Skin epidermis (tissue), 12 donors: Measurements from ENCODE around the gene SCUBE2.
A peak's percentile ranks its signal among the peaks of the same experiment; 100 is the strongest.
"Not testable (repeated sequence)": the region's sequence is repeated elsewhere in the genome, so short reads cannot be mapped to it uniquely, and the experiment has no call there.

Experiments
- H3K27ac ChIP-seq, 21 experiments: fragments of 200-600 bp; sonication (generic) in 11 of 21; one replicate each; pipeline ENCODE4 v1.5.0; 2020; ENCODE audit warnings: mild to moderate bottlenecking in 3 of 21, inconsistent platforms in 2 of 21, moderate library complexity in 2 of 21
- H3K4me3 ChIP-seq, 7 experiments: fragments of 200-600 bp; sonication (generic) in 2 of 7; one replicate each; pipeline ENCODE4 v1.5.0; 2020; ENCODE audit warnings: inconsistent platforms in 2 of 7, mild to moderate bottlenecking in 2 of 7, moderate library complexity in 1 of 7

SCUBE2 gene

DNA sequence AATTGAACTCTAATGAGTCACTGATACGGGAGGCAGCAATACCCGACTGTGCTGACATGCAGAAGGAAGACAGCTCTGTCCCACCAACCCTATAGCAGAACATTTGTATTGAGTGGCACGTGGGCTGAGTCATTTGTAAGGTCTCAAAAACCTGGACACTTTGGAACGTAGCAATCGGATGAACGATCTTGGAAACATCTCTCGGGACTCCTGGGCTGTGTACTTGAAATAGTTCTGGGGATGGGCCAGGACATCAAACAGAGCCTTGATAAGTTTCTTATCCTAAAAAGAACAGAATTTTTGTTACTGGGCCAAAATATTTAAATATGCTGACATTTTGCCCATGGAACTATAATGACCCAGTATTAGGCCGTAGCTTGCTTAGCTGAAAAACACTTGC, 70.5 kb downstream of the SCUBE2 start:
- Histone ChIP-seq H3K27ac (no peak overlapping the region), H3K4me3 (no peak overlapping the region)

DNA sequence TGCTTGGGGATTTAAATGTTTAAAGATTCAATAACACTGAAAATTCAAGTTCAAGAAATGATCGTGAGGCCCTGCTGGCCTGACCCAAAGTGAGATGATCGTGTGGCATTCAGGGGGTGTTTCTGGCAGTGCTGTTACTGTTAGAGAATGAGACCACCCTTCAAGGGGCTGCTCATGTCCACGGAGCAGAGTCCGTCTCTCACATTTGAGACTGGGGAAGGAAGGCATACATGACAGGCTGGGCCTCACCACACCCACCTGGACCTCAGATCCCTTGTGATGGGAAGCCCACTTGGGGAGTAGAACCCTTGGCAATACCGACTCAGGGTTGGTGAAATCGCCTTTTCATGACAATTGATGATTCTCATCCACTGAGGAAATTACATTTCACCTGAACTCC, 71.5 kb downstream of the SCUBE2 start:
- no peak overlapping the region for H3K4me3 ChIP-seq
- H3K27ac ChIP-seq, result no peak overlapping the region

DNA sequence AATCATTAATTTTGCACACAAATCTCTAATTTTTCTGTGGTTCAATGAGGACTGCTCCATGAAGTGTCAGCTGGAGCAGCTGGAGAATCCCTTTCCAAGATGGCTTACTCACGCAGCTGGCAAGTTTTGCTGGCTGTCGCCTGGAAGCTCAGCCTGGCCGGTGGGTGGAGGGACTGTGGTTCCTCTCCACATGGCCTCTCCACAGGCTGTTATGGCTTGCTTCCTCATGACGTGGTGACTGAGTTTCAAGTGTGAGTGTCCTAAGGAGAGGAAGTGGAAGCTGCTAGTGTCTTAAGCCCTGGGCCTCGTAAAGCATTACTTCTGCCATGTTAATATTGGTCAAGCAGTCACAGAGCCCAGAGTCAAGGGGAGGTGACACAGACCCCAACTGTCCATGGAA, 73.6 kb downstream of the SCUBE2 start:
- H3K27ac ChIP-seq, result peak overlapping the region in 2 of 21 experiments; percentile 9 to 21
- no peak overlapping the region for H3K4me3 ChIP-seq

DNA sequence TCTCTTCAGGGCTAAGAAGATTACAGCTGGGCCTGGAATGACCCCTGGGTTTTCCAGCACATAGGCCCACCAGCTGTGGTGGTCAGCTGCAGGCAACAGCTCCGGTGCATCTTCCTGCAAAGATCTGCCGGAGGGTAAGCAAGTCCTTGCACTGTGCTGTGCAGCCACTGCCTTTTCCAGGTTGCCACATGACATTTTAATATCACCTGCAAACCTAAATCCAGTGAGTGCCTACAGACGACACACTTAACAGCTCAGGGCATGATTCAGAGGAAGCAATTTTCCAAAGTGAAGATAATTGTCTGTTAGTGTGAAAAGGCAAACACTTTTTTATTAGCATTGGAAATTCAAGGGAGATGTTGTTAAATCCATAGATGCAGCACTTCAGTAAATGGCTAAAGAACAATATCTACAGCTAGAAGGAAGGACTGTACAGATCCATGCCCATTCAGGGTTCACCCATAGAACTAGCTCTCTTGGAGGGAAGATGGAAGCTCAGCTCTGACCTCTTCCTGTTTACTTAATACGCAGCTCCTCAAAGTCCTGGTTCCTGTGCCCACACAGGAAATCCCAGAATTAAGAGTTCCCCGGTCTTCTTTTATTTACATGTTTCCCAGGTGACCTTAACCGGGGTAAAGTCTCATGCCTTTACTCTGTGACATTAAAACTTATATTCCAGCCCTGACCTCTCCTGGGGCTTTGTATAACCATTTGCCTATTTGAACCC, 74.3 kb downstream of the SCUBE2 start:
- H3K4me3 ChIP-seq, result no peak overlapping the region
- H3K27ac ChIP-seq, result peak overlapping the region in 2 of 21 experiments; percentile 9 to 21

GRCh38 chr11:9015677-9016076, 75.7 kb downstream of the SCUBE2 start:
- no peak overlapping the region for H3K27ac ChIP-seq
- no peak overlapping the region for H3K4me3 ChIP-seq

DNA sequence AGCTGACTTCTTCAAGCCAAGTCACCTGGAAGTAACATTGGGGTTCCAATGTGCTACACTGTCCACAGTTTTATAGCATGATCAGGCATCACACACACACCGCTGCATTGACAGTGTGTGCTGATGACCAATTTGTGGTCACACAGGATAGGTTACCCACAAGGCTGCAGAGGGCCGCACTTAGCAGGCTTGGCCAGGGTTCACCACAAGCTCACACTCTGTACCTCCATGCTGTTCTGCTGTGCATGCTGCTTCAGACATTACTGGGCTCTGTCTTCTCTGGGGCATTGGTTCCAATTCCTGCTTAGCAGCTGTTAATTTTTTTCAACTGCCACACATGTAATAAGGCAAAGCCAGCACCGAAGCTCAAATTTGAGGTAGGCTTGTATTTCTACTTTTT, 76.6 kb downstream of the SCUBE2 start:
- no peak overlapping the region for H3K27ac ChIP-seq
- no peak overlapping the region for H3K4me3 ChIP-seq

GRCh38 chr11:9013373-9013772, 78.0 kb downstream of the SCUBE2 start:
- no peak overlapping the region for H3K27ac ChIP-seq
- no peak overlapping the region for H3K4me3 ChIP-seq

GRCh38 chr11:9009538-9009937, 81.9 kb downstream of the SCUBE2 start:
- H3K27ac ChIP-seq, result not testable (repeated sequence)

DNA sequence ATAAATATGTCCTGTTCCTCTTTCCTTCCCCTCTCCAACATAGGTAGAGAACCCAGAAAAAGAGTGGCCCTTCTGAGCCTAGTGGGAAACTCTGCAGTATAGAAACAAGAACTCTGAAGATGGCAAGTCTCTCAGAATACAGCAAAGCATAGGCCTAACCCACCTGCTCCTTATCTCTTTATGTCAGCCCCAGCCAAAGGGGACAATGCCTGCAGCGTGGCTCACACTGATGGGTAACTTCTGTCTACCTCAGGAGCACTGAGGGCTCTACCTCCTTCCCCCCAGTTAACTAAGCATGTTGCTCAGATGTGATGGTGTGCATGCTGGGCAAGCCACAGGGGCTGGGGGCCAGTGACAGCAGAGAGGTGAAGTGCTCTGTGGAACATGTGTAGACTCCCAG, 82.7 kb downstream of the SCUBE2 start:
- no peak overlapping the region for H3K4me3 ChIP-seq
- no peak overlapping the region for H3K27ac ChIP-seq

More at GRCh38 chr11:9009538-9009937, 81.9 kb downstream of the SCUBE2 start:
- not testable (repeated sequence) for H3K4me3 ChIP-seq

DNA sequence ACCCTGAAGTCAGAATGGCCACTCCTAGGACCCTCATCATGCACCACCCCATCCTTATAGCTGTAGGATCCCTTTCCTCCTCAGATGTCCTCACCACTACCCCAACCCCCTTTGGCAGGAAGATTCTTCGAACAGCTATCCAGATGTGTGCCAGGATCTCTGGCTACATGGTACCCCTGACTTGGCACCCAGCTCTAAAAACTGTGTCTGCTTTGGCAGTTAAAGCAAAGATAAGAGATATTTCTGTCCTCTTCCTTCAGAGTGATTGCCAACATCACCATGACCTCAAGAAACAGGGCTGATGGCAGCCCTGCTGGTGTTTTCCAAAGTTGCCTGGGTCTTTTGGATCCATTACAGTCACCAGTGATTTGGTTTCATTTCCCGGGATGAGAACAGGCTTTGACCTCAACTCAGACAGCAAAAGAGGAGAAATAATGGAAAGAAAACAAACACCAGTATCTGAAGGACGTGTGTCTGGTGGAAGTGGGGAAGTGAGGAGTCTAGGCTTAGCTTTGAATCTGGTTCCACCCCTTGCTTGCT, 83.3 kb downstream of the SCUBE2 start:
- H3K27ac ChIP-seq, result no peak overlapping the region
- no peak overlapping the region for H3K4me3 ChIP-seq

- Histone ChIP-seq H3K27ac (no peak overlapping the region), H3K4me3 (no peak overlapping the region)
Observed at GRCh38 chr11:9005087-9005486, 86.3 kb downstream of the SCUBE2 start.

GRCh38 chr11:9004183-9004926, 87.0 kb downstream of the SCUBE2 start:
- peak overlapping the region; percentile 31 to 47 (median 39) for H3K4me3 ChIP-seq

DNA sequence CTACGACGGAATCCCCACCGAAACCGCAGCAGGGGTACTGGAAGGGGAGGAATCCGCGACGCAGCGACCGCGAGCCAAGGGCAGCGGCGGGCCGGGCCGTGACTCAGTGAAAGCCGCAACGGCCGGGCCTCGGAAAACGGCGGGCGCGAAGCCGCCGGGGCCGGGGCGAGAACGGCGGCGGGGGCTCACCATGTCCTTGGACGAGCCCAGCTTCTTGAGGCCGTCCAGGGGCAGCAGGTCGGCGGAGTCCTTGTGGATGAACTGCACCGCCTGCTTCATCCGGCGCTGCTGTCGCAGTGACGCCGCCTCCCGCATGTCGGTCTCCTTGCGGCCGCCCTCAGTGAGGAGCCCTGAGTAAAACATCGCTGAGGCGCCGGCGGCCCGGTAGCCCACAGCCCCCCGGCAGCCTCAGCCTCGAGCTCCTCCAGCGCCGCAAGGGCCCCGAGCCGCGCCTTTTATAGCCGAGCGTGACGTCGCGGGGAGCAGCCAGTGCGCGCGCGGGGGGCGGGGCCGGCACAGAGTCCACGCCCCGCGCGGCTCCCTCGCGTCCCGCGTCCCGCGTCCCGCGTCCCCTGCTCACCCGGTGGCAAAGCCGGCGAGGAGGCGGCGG, 87.7 kb downstream of the SCUBE2 start, which contains the start of gene NRIP3:
NRIP3 (minus strand) TSS at position 429 of the 610 bp plus-strand sequence; CDS start at position 363, 66 bp downstream.
- Histone ChIP-seq H3K27ac (peak within 1 kb of the TSS in 3 of 21 experiments; percentile 4 to 50 (median 29)), H3K4me3 (peak within 1 kb of the TSS; percentile 31 to 47 (median 39))

More at GRCh38 chr11:9004183-9004926, 87.0 kb downstream of the SCUBE2 start:
- H3K27ac ChIP-seq, result peak overlapping the region in 2 of 21 experiments; percentile 4 to 50

- peak overlapping the region in 2 of 21 experiments; percentile 4 to 29 for H3K27ac ChIP-seq
- H3K4me3 ChIP-seq, result peak overlapping the region; percentile 31 to 47 (median 39)
Observed at GRCh38 chr11:9002920-9003572, 88.4 kb downstream of the SCUBE2 start.

DNA sequence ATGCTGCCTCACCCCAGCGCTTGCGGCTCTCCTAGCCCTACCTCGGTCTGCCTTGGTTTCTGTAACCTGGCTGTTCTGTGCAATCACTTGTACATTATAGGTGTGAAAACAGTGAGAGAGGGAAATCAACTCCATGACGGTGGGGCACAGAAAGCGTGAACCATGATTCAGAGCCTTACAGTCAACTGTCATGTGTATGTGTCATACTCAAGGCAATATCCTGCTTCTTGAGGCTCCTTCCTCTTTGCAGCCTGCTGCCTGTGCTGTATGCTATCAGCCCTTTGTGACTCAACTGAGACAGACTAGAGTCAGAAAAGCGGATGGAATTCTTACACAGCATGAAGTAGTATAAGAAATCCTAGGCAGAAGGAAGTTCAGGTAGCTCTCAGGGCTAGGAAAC, 89.7 kb downstream of the SCUBE2 start:
- Histone ChIP-seq H3K4me3 (no peak overlapping the region), H3K27ac (no peak overlapping the region)

- Histone ChIP-seq H3K27ac (no peak overlapping the region), H3K4me3 (no peak overlapping the region)
Observed at GRCh38 chr11:8998017-8998416, 93.4 kb downstream of the SCUBE2 start.

- no peak overlapping the region for H3K4me3 ChIP-seq
- H3K27ac ChIP-seq, result no peak overlapping the region
Observed at GRCh38 chr11:8997451-8997850, 93.9 kb downstream of the SCUBE2 start.

GRCh38 chr11:8989453-8989852, 101.9 kb downstream of the SCUBE2 start:
- Histone ChIP-seq H3K27ac (no peak overlapping the region), H3K4me3 (no peak overlapping the region)

DNA sequence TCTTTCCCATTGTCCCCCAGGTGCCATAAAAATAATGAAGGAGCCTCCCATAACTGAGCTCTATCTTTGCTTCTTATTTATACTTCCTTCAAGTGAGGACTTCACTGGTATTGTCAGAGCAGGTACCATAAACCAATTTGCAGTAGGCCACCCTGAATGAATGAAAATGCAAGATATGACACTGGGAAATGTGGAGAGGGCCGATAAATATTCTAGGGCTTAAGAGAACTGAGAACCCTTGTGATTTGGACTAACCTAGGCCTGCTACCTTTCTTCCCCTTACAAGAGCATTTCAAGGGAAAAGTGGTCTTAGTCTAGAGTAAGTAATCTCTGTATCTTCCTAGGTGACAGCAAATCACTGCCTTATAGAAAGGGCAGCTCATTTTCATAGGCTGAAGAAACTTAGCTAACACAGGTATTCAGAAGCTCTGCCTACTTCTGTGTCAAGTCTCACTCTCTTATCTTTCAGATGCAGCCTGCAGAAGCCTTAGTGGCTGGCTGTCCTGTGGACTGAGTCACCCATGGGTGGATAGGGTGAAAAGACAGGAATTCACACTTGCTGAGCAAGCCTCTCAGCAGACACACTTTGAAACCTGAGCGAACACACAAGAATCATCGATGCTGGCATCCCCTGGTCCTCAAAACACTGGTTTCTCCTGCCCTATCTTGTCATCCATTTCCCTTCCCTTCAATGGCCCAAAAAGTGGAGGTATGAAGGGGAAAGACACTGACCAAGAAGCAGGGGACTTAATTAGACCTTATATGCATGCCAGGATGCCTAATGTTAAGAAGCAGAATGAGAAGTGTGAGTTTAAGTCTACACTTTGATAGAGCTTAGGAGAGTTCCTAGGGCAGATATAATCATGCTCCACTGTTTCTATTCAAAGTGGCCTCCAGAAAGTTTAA, 102.8 kb downstream of the SCUBE2 start:
- no peak overlapping the region for H3K4me3 ChIP-seq

More for the DNA sequence above, 102.8 kb downstream of the SCUBE2 start:
- H3K27ac ChIP-seq, result no peak overlapping the region
